ENCODE results near the gene ARHGEF28. TPM values are rescaled to one million over a fixed set of nuclear protein-coding genes. Genes with fewer than 3 reads are reported as not detected.

ARHGEF28 gene
- polyA plus RNA-seq, 1 donor: 16.6 TPM

- peaks cover 16% of the 10 kb centered on the region for H3K4me1 ChIP-seq (ENCODE audit: control insufficient read depth, insufficient read depth, low read length)
- no peak for DNase-seq
- no peaks in the 10 kb centered on the region for H3K9me3 ChIP-seq (ENCODE audit: control insufficient read depth, low read depth, low read length)
- H3K36me3 ChIP-seq (ENCODE audit: control insufficient read depth, insufficient read depth, low read length): no peaks in the 10 kb centered on the region
- no CpG with 5 or more reads among the region's 1 CpG for WGBS (ENCODE audit: insufficient coverage, low lambda C conversion rate)
- H3K27me3 ChIP-seq (ENCODE audit: control insufficient read depth, insufficient read depth, low read length): no peaks in the 10 kb centered on the region
- no peak overlapping the region for H3K4me3 ChIP-seq (ENCODE audit: low read length)
- no peak overlapping the region for H3K27ac ChIP-seq (ENCODE audit: low read length)
Observed at GRCh38 chr5:73620334-73620687, 5.7 kb upstream of the ARHGEF28 start.

GRCh38 chr5:73623060-73623459 lies 2.9 kb upstream of the ARHGEF28 start:
- Histone ChIP-seq H3K4me1 (ENCODE audit: control insufficient read depth, insufficient read depth, low read length) (peaks cover 19% of the 10 kb centered on the region), H3K36me3 (ENCODE audit: control insufficient read depth, insufficient read depth, low read length) (no peaks in the 10 kb centered on the region), H3K27ac (ENCODE audit: low read length) (peak overlapping the region; percentile 32), H3K9me3 (ENCODE audit: control insufficient read depth, low read depth, low read length) (no peaks in the 10 kb centered on the region), H3K27me3 (ENCODE audit: control insufficient read depth, insufficient read depth, low read length) (peaks cover 11% of the 10 kb centered on the region), H3K4me3 (ENCODE audit: low read length) (no peak overlapping the region)
- 88% methylated on average over 1 of the region's 2 CpGs for WGBS (ENCODE audit: insufficient coverage, low lambda C conversion rate)
- no peak for DNase-seq

GRCh38 chr5:73623901-73624404 lies 2.0 kb upstream of the ARHGEF28 start:
- no CpG with 5 or more reads among the region's 2 CpGs for WGBS (ENCODE audit: insufficient coverage, low lambda C conversion rate)
- no peak overlapping the region for H3K4me3 ChIP-seq (ENCODE audit: low read length)
- H3K27ac ChIP-seq (ENCODE audit: low read length): peak overlapping the region; percentile 32
- no peaks in the 10 kb centered on the region for H3K36me3 ChIP-seq (ENCODE audit: control insufficient read depth, insufficient read depth, low read length)
- H3K27me3 ChIP-seq (ENCODE audit: control insufficient read depth, insufficient read depth, low read length): peaks cover 11% of the 10 kb centered on the region
- DNase-seq: peak in 1 of 2 donors; percentile 51
- peaks cover 18% of the 10 kb centered on the region for H3K4me1 ChIP-seq (ENCODE audit: control insufficient read depth, insufficient read depth, low read length)
- H3K9me3 ChIP-seq (ENCODE audit: control insufficient read depth, low read depth, low read length): no peaks in the 10 kb centered on the region

- no peak overlapping the region for H3K27ac ChIP-seq (ENCODE audit: low read length)
- peaks cover 11% of the 10 kb centered on the region for H3K27me3 ChIP-seq (ENCODE audit: control insufficient read depth, insufficient read depth, low read length)
- H3K36me3 ChIP-seq (ENCODE audit: control insufficient read depth, insufficient read depth, low read length): no peaks in the 10 kb centered on the region
- no peak for DNase-seq
- no peaks in the 10 kb centered on the region for H3K9me3 ChIP-seq (ENCODE audit: control insufficient read depth, low read depth, low read length)
- H3K4me1 ChIP-seq (ENCODE audit: control insufficient read depth, insufficient read depth, low read length): peaks cover 18% of the 10 kb centered on the region
- H3K4me3 ChIP-seq (ENCODE audit: low read length): no peak overlapping the region
- WGBS (ENCODE audit: insufficient coverage, low lambda C conversion rate): no CpG with 5 or more reads among the region's 6 CpGs
Observed at GRCh38 chr5:73624888-73625287, 1.1 kb upstream of the ARHGEF28 start.

- H3K4me3 ChIP-seq (ENCODE audit: low read length): peak overlapping the region; percentile 6
- 89% methylated on average over 3 of the region's 33 CpGs for WGBS (ENCODE audit: insufficient coverage, low lambda C conversion rate)
- no peak overlapping the region for H3K27ac ChIP-seq (ENCODE audit: low read length)
- H3K4me1 ChIP-seq (ENCODE audit: control insufficient read depth, insufficient read depth, low read length): peaks cover 20% of the 10 kb centered on the region
- no peak for DNase-seq
- no peaks in the 10 kb centered on the region for H3K9me3 ChIP-seq (ENCODE audit: control insufficient read depth, low read depth, low read length)
- peaks cover 11% of the 10 kb centered on the region for H3K27me3 ChIP-seq (ENCODE audit: control insufficient read depth, insufficient read depth, low read length)
- no peaks in the 10 kb centered on the region for H3K36me3 ChIP-seq (ENCODE audit: control insufficient read depth, insufficient read depth, low read length)
Observed at GRCh38 chr5:73625372-73625943, 538 bp upstream of the ARHGEF28 start.

- Histone ChIP-seq H3K36me3 (ENCODE audit: control insufficient read depth, insufficient read depth, low read length) (no peaks in the 10 kb centered on the region), H3K27ac (ENCODE audit: low read length) (no peak overlapping the region), H3K4me1 (ENCODE audit: control insufficient read depth, insufficient read depth, low read length) (peaks cover 32% of the 10 kb centered on the region), H3K27me3 (ENCODE audit: control insufficient read depth, insufficient read depth, low read length) (peaks cover 11% of the 10 kb centered on the region), H3K9me3 (ENCODE audit: control insufficient read depth, low read depth, low read length) (no peaks in the 10 kb centered on the region), H3K4me3 (ENCODE audit: low read length) (peak overlapping the region; percentile 62)
- DNase-seq: no peak
- WGBS (ENCODE audit: insufficient coverage, low lambda C conversion rate): no CpG with 5 or more reads among the region's 14 CpGs
Observed at GRCh38 chr5:73626814-73627313, 868 bp downstream of the ARHGEF28 start.

- H3K27me3 ChIP-seq (ENCODE audit: control insufficient read depth, insufficient read depth, low read length): peaks cover 11% of the 10 kb centered on the region
- H3K4me3 ChIP-seq (ENCODE audit: low read length): no peak overlapping the region
- no peak for DNase-seq
- no peaks in the 10 kb centered on the region for H3K36me3 ChIP-seq (ENCODE audit: control insufficient read depth, insufficient read depth, low read length)
- no peaks in the 10 kb centered on the region for H3K9me3 ChIP-seq (ENCODE audit: control insufficient read depth, low read depth, low read length)
- H3K27ac ChIP-seq (ENCODE audit: low read length): no peak overlapping the region
- H3K4me1 ChIP-seq (ENCODE audit: control insufficient read depth, insufficient read depth, low read length): peaks cover 25% of the 10 kb centered on the region
Observed at GRCh38 chr5:73629456-73629855, 3.5 kb downstream of the ARHGEF28 start.

GRCh38 chr5:73630765-73631164 lies 4.8 kb downstream of the ARHGEF28 start:
- Histone ChIP-seq H3K36me3 (ENCODE audit: control insufficient read depth, insufficient read depth, low read length) (no peaks in the 10 kb centered on the region), H3K4me3 (ENCODE audit: low read length) (no peak overlapping the region), H3K27ac (ENCODE audit: low read length) (peak overlapping the region; percentile 23), H3K27me3 (ENCODE audit: control insufficient read depth, insufficient read depth, low read length) (peaks cover 11% of the 10 kb centered on the region), H3K4me1 (ENCODE audit: control insufficient read depth, insufficient read depth, low read length) (peaks cover 20% of the 10 kb centered on the region), H3K9me3 (ENCODE audit: control insufficient read depth, low read depth, low read length) (no peaks in the 10 kb centered on the region)
- peak; percentile 66 to 77 for DNase-seq

GRCh38 chr5:73631500-73631899 lies 5.5 kb downstream of the ARHGEF28 start:
- Histone ChIP-seq H3K9me3 (ENCODE audit: control insufficient read depth, low read depth, low read length) (no peaks in the 10 kb centered on the region), H3K36me3 (ENCODE audit: control insufficient read depth, insufficient read depth, low read length) (no peaks in the 10 kb centered on the region), H3K27me3 (ENCODE audit: control insufficient read depth, insufficient read depth, low read length) (peaks cover 8% of the 10 kb centered on the region), H3K4me1 (ENCODE audit: control insufficient read depth, insufficient read depth, low read length) (peaks cover 20% of the 10 kb centered on the region), H3K27ac (ENCODE audit: low read length) (peak overlapping the region; percentile 23), H3K4me3 (ENCODE audit: low read length) (no peak overlapping the region)
- no peak for DNase-seq

GRCh38 chr5:73633060-73633459 lies 7.1 kb downstream of the ARHGEF28 start:
- no peak overlapping the region for H3K4me3 ChIP-seq (ENCODE audit: low read length)
- peaks cover 14% of the 10 kb centered on the region for H3K4me1 ChIP-seq (ENCODE audit: control insufficient read depth, insufficient read depth, low read length)
- H3K9me3 ChIP-seq (ENCODE audit: control insufficient read depth, low read depth, low read length): no peaks in the 10 kb centered on the region
- H3K27ac ChIP-seq (ENCODE audit: low read length): no peak overlapping the region
- H3K36me3 ChIP-seq (ENCODE audit: control insufficient read depth, insufficient read depth, low read length): no peaks in the 10 kb centered on the region
- WGBS (ENCODE audit: insufficient coverage, low lambda C conversion rate): no CpG with 5 or more reads among the region's 5 CpGs
- no peak for DNase-seq
- no peaks in the 10 kb centered on the region for H3K27me3 ChIP-seq (ENCODE audit: control insufficient read depth, insufficient read depth, low read length)

- Histone ChIP-seq H3K27me3 (ENCODE audit: control insufficient read depth, insufficient read depth, low read length) (no peaks in the 10 kb centered on the region), H3K4me3 (ENCODE audit: low read length) (no peak overlapping the region), H3K36me3 (ENCODE audit: control insufficient read depth, insufficient read depth, low read length) (no peaks in the 10 kb centered on the region), H3K27ac (ENCODE audit: low read length) (no peak overlapping the region), H3K9me3 (ENCODE audit: control insufficient read depth, low read depth, low read length) (no peaks in the 10 kb centered on the region), H3K4me1 (ENCODE audit: control insufficient read depth, insufficient read depth, low read length) (peaks cover 4% of the 10 kb centered on the region)
- WGBS (ENCODE audit: insufficient coverage, low lambda C conversion rate): 83% methylated on average over 1 of the region's 3 CpGs
- DNase-seq: no peak
Observed at GRCh38 chr5:73636408-73636807, 10.4 kb downstream of the ARHGEF28 start.
